NCI-H69 (cell line): ENCODE data around the gene LYRM4.
A peak's percentile ranks its signal among the peaks of the same experiment; 100 is the strongest.
"Not testable (repeated sequence)": the region's sequence is repeated elsewhere in the genome, so short reads cannot be mapped to it uniquely, and the experiment has no call there.

Source experiments
- DNase-seq: peaks from one replicate; lab custom pipeline; 2025; lab: John Stamatoyannopoulos, UW

The LYRM4 gene

DNA sequence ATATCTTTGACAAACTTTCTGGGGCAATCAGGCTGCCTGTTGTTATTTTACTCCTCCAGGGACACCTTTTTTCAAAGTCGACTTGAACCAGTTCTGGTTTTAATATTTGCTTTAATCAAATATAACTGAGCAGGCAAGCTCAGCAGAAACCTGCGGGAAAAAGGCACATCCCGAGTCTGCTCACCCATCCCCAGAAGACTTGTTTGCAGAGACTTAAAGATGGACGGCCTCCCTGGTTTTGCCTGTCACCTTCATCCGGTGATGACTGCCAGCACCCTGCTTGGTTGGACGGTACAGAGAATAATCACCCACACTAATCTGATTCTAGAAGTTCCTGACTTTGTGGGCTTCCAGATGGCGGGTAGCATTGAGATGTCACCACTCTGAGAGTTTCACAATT, 138.8 kb downstream of the LYRM4 start:
- no peak for DNase-seq

DNA sequence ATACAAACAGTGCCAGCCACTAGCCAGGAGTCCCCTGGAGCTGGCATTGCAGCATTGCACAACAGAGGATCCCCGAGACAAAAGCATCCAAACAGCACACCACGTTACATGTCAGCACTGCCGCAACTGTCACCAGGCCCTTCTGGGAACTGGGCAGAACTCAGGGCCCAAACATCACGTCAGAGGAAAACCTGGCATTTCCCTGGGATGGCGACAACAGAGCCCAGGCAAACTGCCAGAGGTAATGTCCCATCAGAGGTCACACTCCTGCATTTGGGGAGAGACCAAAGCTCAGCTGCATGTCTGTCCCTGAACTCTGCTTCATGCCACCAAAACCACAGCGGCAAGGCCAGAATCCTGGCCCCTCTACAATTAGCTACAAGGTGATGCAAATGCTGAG, 139.3 kb downstream of the LYRM4 start:
- DNase-seq = no peak

DNA sequence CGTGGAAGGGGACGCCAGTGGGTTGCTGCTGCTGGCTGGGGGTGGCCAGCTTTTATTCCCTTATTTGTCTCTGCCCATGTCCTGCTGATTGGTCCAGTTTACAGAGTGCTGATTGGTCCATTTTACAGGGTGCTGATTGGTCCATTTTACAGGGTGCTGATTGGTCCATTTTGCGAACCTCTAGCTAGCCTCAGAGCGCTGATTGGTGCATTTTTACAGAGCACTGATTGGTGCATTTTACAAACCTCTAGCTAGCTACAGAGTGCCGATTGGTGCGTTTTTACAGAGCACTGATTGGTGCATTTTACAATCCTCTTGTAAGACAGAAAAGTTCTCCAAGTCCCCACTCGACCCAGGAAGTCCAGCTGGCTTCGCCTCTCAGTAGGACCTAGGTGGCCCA, 140.2 kb downstream of the LYRM4 start:
- not testable (repeated sequence) for DNase-seq

- no peak for DNase-seq
Measured at GRCh38 chr6:5120011-5120410, 140.7 kb downstream of the LYRM4 start.

- no peak for DNase-seq
Measured at GRCh38 chr6:5119090-5119951, 141.4 kb downstream of the LYRM4 start.

GRCh38 chr6:5116243-5116991, 144.3 kb downstream of the LYRM4 start:
- DNase-seq = peak; percentile 29

DNA sequence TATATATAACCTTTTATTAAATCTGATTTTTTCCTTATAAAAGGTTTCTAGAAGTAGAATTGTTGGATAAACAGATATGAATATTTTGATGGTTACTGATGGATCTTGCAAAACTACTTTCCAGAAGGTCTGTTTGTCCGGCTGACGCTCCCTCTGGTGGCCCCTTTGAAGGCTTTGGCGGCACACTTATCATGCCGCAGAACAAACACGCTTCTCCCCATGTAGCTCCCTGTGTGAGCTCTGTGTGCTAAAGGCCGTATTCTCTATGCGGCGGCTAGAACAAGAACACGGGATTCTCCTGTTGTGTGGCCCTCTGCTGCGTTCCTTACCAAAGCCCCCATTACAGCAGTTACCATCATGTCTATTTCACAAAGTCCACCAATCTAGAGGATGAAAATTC, 145.6 kb downstream of the LYRM4 start:
- DNase-seq = peak; percentile 21

DNA sequence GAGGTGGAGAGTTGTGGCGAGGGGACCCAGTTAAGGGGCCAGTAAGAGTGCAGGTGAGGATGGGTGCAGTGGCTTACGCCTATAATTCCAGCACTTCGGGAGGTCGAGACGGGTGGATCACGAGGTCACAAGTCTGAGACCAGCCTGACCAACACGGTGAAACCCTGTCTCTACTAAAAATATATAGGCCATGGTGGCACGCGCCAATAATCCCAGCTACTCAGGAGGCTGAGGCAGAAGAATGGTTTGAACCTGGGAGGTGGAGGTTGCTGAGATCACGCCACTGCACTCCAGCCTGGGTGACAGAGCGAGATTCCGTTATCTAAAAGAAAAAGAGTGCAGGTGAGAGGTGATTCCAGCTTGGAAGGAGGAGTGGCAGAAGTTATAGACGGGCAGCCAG, 147.7 kb downstream of the LYRM4 start:
- no peak for DNase-seq

DNA sequence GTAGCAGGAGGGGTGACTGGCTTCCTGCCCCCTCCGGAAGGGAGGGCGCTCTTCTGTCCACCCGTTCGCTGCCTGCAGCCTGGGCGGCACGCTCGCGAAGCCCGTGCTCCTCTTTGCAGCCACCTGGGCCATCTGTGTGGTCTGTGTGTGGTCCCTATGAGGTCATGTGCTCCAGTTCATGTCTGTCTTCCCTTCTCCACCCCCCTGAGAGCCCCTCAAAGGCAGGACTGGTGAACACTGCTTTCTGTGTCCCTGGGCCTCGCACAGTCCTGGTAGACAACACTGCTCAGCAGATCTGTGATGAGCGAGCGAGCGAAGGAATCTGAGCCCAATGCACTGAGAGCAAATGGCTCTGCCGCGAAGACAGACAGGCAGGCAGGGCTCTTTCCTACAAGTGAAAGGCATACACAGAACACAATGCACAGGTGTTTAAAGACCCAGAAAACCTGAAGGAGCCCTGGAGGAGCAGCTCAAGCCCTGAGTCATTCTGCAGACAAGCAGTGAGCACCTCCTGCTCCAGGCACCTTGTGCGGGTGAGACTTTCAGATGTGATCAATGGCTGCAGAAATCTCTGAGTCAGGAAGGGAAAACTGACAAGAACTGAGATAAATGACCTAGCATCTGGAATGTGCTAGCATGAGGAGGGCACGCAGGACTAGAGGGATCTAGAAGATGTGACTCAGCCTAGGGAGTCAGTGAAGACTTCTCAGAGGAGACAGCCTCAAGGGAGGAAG, 148.5 kb downstream of the LYRM4 start:
- no peak for DNase-seq

- no peak for DNase-seq
Measured at GRCh38 chr6:5111626-5112025, 149.1 kb downstream of the LYRM4 start.

GRCh38 chr6:5110246-5110645, 150.5 kb downstream of the LYRM4 start:
- no peak for DNase-seq

DNA sequence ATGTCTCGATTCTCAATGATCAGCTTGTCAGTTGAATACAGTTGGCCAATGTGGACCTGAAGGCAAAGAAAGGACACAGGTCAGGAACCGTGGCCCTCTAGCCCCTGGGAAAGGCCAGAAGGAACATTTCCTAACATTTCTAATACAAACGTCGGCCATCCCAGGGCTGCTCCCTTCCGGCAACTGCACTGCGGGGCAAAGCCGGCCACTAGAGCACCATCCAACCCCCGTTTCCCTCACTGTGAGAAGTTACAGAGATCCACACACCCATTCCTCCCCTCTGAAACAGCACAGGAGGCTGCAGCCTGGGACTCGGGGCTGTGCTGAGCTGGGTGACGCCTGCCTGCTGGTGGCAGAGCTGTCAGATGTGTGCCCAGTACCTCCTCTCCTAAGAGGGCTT, 151.3 kb downstream of the LYRM4 start:
- no peak for DNase-seq

DNA sequence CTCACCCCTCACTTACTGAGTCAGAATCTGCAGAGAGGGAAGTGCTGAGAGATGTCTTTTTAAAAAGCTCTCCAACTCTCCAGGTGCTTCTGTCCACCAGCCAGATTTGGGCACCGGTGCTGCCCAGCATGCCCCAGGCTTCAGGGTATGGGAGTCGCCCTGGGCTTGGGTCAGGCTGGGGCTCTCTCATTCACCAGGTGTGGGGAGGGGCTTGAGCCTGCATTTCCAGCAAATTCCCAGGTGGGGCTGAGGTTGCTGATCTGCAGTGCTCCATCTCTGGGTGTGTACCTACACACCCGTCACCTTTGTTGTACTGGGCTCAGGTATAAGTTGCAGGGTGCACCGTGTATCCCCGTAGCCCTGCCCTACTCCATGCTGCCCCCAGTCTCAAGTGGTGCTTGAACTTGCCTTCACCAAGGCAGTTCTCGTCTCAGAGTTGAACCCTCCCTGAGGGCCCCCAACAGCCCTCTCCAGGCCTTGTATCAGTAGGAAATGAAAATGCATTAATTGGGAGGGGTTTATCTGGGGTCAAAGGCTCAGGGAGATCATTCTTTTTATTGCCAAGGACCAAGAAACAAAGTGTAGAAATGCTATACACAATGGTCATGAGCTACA, 152.1 kb downstream of the LYRM4 start:
- peak; percentile 69 for DNase-seq

- DNase-seq = no peak
Measured at GRCh38 chr6:5108068-5108467, 152.7 kb downstream of the LYRM4 start.

DNA sequence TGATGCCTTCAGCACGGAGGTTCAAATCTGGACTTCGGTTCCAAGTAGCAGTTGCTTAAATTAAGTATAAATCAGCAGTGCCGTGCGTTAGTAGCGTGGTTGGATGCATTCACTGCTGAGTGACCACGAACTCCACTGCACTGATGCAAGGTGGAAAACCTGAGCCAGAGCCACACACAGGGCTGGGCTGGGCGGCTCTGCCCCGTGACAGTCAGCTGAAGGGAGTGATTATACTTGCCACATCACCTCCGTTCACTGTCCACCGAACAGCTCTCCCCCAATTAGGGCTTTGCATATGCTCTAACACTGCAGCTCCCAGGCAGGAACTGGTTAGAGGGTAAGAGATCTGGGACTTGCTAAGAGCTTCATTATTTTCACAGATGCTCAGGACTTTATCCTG, 153.4 kb downstream of the LYRM4 start:
- no peak for DNase-seq

DNA sequence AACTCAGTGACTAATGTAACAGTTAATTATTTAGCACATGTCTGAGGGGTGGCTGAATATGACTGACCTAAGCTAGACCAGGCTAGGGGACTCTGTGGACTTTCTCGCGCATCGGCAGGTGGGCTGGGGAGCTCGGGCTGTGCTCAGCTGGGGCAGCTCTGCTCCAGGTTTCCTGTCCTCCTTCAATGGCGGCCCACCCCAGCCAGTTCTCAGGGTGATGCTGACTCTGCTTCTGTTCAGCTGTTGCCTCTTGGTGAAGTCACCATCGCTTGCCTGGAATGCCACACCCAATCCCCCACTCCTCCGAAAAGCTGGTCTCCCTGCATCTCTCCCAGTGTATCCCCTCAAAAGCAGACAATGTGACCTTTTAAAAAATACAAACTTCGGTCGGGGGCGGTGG, 155.6 kb downstream of the LYRM4 start:
- no peak for DNase-seq

- no peak for DNase-seq
Measured at GRCh38 chr6:5104667-5105066, 156.1 kb downstream of the LYRM4 start.

GRCh38 chr6:5103250-5103649, 157.5 kb downstream of the LYRM4 start:
- no peak for DNase-seq

- no peak for DNase-seq
Measured at GRCh38 chr6:5102267-5102970, 158.3 kb downstream of the LYRM4 start.

- DNase-seq = no peak
Measured at GRCh38 chr6:5100806-5101205, 159.9 kb downstream of the LYRM4 start.

DNA sequence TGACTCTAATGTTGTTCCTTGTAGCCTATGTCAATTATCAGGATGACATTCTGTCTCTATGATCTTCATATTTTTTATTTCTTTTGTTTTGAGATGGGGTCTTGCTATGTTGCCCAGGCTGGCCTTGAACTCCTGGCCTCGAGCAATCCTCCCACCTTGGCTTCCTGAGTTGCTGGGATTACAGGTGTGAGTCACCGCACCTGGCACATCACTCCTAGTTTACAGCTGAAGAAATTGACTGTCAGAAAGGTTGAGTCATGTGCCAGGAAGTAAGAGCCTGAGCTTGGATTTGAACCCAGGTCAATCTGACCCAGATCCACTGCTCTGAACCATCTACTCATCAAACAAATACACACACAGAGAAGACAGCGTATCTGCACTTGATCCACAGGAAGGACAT, 161.2 kb downstream of the LYRM4 start:
- no peak for DNase-seq
